ENCODE data around the gene UBE2I. TPM values are rescaled to one million over a fixed set of nuclear protein-coding genes. Genes with fewer than 3 reads are reported as not detected.
A peak's percentile ranks its signal among the peaks of the same experiment; 100 is the strongest.
"Not testable (repeated sequence)": the region's sequence is repeated elsewhere in the genome, so short reads cannot be mapped to it uniquely, and the experiment has no call there.

Gene UBE2I
- total RNA-seq, 2 experiments from 2014 or later: 245 to 254 TPM

DNA sequence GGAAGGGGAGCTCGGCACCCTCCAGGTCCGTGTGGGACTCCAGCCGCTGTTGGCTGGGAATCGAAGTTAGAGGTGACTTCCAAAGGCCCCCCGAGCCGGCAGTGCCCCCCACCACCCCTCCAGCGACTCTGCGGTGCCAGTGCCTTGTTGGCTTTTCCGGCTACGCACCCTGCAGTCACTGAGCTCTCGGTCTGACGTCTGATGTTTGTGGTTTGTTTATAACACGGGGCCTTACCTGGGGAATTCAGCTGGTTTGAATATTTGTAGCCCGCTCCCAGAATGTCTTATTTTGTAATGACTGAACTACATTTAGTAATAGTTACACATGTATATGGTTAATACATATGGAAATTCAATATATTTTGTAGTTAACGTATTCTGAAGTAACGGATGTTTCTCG lies 17.0 kb downstream of the UBE2I start:
- DNase-seq (no peak), ATAC-seq (no peak)
- H3K27ac Mint-ChIP-seq: no peak overlapping the region
- no peak overlapping the region for H3K4me3 Mint-ChIP-seq
- ChIA-PET POLR2A (interaction anchor here (0.6 to 1.4 kb wide), 4 partner anchors 13 to 18 kb away, joined by 3 to 4 read pairs (median 4); no protein-coding TSS in a partner anchor), CTCF (no interaction called here)
- H3K4me1 Mint-ChIP-seq (ENCODE audit: low read depth): peaks cover 3% of the 10 kb centered on the region
- TF ChIP-seq, protein P1, sequence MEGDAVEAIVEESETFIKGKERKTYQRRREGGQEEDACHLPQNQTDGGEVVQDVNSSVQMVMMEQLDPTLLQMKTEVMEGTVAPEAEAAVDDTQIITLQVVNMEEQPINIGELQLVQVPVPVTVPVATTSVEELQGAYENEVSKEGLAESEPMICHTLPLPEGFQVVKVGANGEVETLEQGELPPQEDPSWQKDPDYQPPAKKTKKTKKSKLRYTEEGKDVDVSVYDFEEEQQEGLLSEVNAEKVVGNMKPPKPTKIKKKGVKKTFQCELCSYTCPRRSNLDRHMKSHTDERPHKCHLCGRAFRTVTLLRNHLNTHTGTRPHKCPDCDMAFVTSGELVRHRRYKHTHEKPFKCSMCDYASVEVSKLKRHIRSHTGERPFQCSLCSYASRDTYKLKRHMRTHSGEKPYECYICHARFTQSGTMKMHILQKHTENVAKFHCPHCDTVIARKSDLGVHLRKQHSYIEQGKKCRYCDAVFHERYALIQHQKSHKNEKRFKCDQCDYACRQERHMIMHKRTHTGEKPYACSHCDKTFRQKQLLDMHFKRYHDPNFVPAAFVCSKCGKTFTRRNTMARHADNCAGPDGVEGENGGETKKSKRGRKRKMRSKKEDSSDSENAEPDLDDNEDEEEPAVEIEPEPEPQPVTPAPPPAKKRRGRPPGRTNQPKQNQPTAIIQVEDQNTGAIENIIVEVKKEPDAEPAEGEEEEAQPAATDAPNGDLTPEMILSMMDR (IDR thresholded peaks at IDR 0.05): no peak
- H3K36me3 Mint-ChIP-seq (ENCODE audit: low read depth): peaks cover 12% of the 10 kb centered on the region
- H3K27me3 Mint-ChIP-seq: peaks cover 3% of the 10 kb centered on the region
- no peaks in the 10 kb centered on the region for H3K9me3 Mint-ChIP-seq
- intact Hi-C loops (cut with micrococcal nuclease): no loop called here

DNA sequence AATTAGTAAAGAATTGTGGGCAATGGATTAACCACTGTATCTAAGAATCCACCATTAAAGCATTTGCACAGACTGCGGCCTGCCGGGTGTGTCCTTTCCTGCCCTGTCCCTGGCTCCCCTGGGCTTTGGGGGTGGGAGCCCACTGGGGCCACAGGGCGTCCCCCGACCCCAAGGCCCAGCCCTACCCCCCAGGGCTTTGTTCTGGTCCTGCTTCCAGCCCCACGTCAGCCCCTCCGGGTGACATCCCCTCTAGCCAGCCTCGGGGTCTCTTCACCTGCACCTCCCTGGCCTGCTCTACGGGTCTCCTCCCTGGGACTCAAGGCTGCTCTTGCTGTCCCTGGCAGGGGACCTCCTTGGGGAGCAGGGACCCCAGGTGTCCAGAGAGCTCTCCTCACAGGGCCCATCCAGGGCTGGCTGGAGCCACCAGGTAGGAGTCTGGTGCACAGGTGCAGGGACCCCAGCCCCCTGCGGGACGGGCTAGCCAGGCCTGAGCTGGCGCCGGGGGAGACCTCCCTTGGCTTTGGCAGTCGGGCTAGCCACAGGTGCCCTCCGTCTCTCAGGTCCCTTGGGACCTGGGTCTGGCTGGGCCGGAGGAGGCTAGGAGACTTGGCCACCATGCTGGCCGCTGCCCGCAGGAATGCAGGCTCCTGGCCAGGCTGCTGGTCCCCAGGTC lies 17.6 kb downstream of the UBE2I start:
- ChIA-PET POLR2A (interaction anchor here (1.1 to 1.4 kb wide), 2 partner anchors 13 to 16 kb away, joined by 4 read pairs; no protein-coding TSS in a partner anchor), CTCF (no interaction called here)
- DNase-seq (no peak), ATAC-seq (no peak)
- peaks cover 6% of the 10 kb centered on the region for H3K27me3 Mint-ChIP-seq
- H3K27ac Mint-ChIP-seq: no peak overlapping the region
- no peak overlapping the region for H3K4me3 Mint-ChIP-seq
- H3K36me3 Mint-ChIP-seq (ENCODE audit: low read depth): peaks cover 12% of the 10 kb centered on the region
- intact Hi-C loops (cut with micrococcal nuclease): no loop called here
- no peaks in the 10 kb centered on the region for H3K9me3 Mint-ChIP-seq
- TF ChIP-seq, protein P1 (IDR thresholded peaks at IDR 0.05): no peak
- peaks cover 8% of the 10 kb centered on the region for H3K4me1 Mint-ChIP-seq (ENCODE audit: low read depth)

DNA sequence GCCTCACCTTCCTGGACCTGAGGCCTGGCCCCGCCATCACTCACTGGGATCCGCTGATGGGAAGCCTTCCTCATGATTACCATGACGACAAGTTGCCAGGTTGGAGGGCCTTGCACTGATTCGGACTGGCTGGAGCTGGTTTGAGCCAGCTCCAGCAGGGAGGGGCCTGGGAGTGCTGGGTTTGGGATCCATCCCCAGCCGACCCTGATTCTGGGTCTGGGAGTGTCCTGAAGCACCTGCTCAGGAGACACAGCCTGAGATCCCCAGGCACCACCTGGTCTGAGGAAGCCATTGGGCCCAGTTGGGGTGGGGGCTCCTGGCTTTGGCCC lies 18.1 kb downstream of the UBE2I start:
- Mint-ChIP-seq H3K4me1 (ENCODE audit: low read depth) (peaks cover 11% of the 10 kb centered on the region), H3K4me3 (no peak overlapping the region), H3K27me3 (peaks cover 9% of the 10 kb centered on the region), H3K27ac (no peak overlapping the region), H3K36me3 (ENCODE audit: low read depth) (peaks cover 12% of the 10 kb centered on the region), H3K9me3 (no peaks in the 10 kb centered on the region)
- ATAC-seq (no peak), DNase-seq (no peak)
- ChIA-PET POLR2A (no interaction called here), CTCF (no interaction called here)
- intact Hi-C loops (cut with micrococcal nuclease): no loop called here
- TF ChIP-seq, protein P1 (IDR thresholded peaks at IDR 0.05): no peak

DNA sequence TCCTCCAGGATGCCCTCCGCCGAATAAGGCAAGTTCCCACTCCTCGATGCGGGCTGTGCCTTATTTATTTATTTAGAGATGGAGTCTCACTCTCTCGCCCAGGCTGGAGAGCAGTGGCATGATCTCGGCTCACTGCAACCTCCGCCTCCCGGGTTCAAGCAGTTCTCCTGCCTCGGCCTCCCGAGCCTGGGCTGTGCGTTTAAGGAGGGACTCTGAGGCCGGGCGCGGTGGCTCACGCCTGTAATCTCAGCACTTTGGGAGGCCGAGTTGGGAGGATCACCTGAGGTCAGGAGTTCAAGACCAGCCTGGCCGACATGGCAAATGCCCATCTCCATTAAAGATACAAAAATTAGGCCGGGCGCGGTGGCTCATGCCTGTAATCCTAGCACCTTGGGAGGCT lies 18.7 kb downstream of the UBE2I start:
- peaks cover 11% of the 10 kb centered on the region for H3K27me3 Mint-ChIP-seq
- H3K9me3 Mint-ChIP-seq; POLR2A ChIA-PET; H3K27ac Mint-ChIP-seq; DNase-seq; ATAC-seq; H3K4me3 Mint-ChIP-seq; CTCF ChIA-PET; intact Hi-C loops (cut with micrococcal nuclease): not testable (repeated sequence)
- peaks cover 12% of the 10 kb centered on the region for H3K36me3 Mint-ChIP-seq (ENCODE audit: low read depth)
- peaks cover 13% of the 10 kb centered on the region for H3K4me1 Mint-ChIP-seq (ENCODE audit: low read depth)

DNA sequence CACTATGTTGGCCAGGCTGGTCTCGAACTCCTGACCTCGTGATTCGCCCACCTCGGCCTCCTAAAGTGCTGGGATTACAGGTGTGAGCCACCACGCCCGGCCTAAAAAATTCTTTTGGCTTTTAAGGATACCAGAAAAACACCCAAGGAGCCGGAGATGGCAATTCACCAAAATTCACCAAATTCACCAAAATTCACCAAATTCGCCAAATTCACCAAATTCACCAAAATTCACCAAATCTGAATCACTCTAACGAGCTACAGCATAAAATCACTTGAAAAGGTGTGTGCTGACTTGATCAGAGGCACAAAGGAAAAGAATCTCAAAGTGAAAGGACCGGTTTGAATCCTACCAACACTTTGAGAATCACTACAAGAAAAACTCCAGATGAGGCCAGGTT lies 19.5 kb downstream of the UBE2I start:
- H3K36me3 Mint-ChIP-seq (ENCODE audit: low read depth); H3K9me3 Mint-ChIP-seq; H3K4me3 Mint-ChIP-seq; H3K27ac Mint-ChIP-seq; intact Hi-C loops (cut with micrococcal nuclease); ATAC-seq; POLR2A ChIA-PET; DNase-seq: not testable (repeated sequence)
- Mint-ChIP-seq H3K27me3 (peaks cover 11% of the 10 kb centered on the region), H3K4me1 (ENCODE audit: low read depth) (peaks cover 13% of the 10 kb centered on the region)
- CTCF ChIA-PET: interaction anchor here (1.1 to 1.2 kb wide), 2 partner anchors 9 to 20 kb away, joined by 3 to 4 read pairs; no protein-coding TSS in a partner anchor

DNA sequence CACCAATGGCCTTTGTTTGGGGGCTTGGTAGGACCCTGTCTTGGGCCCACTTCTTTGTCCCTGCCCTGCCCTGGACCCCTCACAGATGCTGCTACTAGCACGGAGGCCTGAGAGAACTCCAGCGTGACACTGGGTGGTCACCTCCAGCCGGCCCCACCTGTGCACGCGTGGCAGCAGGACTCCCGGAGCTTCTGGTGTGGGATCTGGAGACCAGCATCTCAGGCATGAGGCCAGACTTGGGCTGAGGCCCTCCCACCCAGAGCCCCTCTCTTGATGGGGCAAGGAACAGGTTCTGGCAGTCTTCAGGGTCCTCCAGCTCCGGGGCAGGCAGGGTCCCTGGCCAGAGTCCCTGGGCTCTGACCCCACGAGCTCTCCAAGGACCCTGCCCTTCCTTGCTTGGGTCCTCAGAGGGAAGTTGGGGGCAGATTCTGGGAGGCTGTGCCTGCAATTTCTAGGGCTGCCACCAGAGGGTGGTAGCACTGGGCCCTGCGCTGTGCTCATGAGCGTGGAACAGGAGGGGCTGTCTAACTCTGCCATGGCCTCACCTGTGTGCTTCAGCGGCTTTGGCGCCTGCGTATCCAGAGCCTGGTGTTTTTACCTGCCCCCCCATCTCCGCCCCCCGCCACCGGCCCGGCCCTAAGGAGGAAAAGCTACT lies 21.0 kb downstream of the UBE2I start:
- Mint-ChIP-seq H3K4me1 (ENCODE audit: low read depth) (peaks cover 13% of the 10 kb centered on the region), H3K9me3 (no peaks in the 10 kb centered on the region), H3K4me3 (no peak overlapping the region), H3K36me3 (ENCODE audit: low read depth) (no peaks in the 10 kb centered on the region), H3K27ac (no peak overlapping the region), H3K27me3 (peaks cover 18% of the 10 kb centered on the region)
- TF ChIP-seq, protein P1 (IDR thresholded peaks at IDR 0.05): peak; percentile 67
- DNase-seq (no peak), ATAC-seq (no peak)
- POLR2A ChIA-PET: interaction anchor here (1.5 kb wide), 1 partner anchor 33 kb away, joined by 3 read pairs; no protein-coding TSS in a partner anchor
- CTCF ChIA-PET: interaction anchor here (1.0 kb wide), 1 partner anchor 18 kb away, joined by 3 read pairs; no protein-coding TSS in a partner anchor
- intact Hi-C loops (cut with micrococcal nuclease): no loop called here

Data from activated CD8-positive, alpha-beta T cell treated with anti-CD3 and anti-CD28 coated beads for 36 hours (primary cell).